ENCODE results near the gene ACTL6A. TPM values are rescaled to one million over a fixed set of nuclear protein-coding genes. Genes with fewer than 3 reads are reported as not detected.
A peak's percentile ranks its signal among the peaks of the same experiment; 100 is the strongest.

ACTL6A gene
- polyA plus RNA-seq, 1 experiment = 67.5 TPM

DNA sequence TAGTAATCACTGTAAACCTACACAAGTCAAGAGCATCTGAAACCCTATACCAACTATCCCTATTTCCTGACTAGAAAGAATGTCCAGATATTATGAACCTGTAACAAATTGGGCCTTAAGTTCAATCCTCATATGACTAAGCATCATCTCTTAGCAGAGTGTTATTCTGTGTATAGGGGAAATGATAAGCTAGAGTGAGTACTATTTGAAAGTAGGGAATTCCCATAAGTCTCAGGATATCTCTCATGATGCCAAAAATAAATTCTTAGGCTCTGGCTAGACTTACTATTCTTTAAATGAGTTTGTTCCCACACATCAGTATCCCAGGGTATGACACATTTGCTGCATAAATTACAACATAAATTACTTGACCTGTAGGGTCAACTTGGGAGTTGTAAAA is 26.4 kb downstream of the ACTL6A start:
- ChIA-PET CTCF (no interaction called here), POLR2A (interaction anchor here (1.2 kb wide), 1 partner anchor 242 kb away, joined by 3 read pairs; no protein-coding TSS in a partner anchor)
- no peak overlapping the region for H3K4me3 ChIP-seq (ENCODE audit: low read depth, low read length)
- TF ChIP-seq CTCF (IDR thresholded peaks at IDR 0.05; ENCODE audit: low read depth, low read length) = no peak
- H3K9me3 ChIP-seq (ENCODE audit: control insufficient read depth, insufficient read depth, low read length) = no peaks in the 10 kb centered on the region
- no peaks in the 10 kb centered on the region for H3K27me3 ChIP-seq (ENCODE audit: control insufficient read depth, insufficient read depth, low read length)
- H3K27ac ChIP-seq (ENCODE audit: low read depth, low read length) = no peak overlapping the region
- no peak for DNase-seq (ENCODE audit: low read depth, low spot score)

DNA sequence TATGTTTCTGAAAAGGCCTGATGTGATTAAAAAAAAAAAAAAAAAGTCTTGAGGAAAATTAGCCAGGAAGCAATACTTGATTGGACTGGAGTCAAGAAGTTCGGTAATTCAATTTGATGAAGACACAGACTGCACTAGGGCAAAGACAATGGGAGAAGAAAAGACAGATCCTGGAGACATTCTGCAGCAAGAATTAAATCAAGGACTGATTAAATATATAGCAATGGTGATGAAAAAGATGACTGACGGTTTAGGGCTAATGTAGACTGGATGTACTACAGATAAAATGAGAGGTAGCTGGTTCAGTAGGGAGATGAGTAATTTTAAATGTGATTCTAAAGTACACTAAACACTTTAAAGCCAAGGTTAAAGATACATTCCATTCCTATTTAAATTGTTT is 27.9 kb downstream of the ACTL6A start:
- Histone ChIP-seq H3K27me3 (ENCODE audit: control insufficient read depth, insufficient read depth, low read length) (no peaks in the 10 kb centered on the region), H3K9me3 (ENCODE audit: control insufficient read depth, insufficient read depth, low read length) (no peaks in the 10 kb centered on the region), H3K4me3 (ENCODE audit: low read depth, low read length) (no peak overlapping the region), H3K27ac (ENCODE audit: low read depth, low read length) (no peak overlapping the region)
- TF ChIP-seq CTCF (IDR thresholded peaks at IDR 0.05; ENCODE audit: low read depth, low read length) = no peak
- ChIA-PET CTCF (interaction anchor here (0.7 kb wide), 1 partner anchor 59 kb away, joined by 3 read pairs; no protein-coding TSS in a partner anchor), POLR2A (no interaction called here)
- no peak for DNase-seq (ENCODE audit: low read depth, low spot score)

GRCh38 chr3:179591313-179591712 is 28.6 kb downstream of the ACTL6A start:
- no peaks in the 10 kb centered on the region for H3K9me3 ChIP-seq (ENCODE audit: control insufficient read depth, insufficient read depth, low read length)
- ChIA-PET POLR2A (no interaction called here), CTCF (interaction anchor here (0.7 kb wide), 1 partner anchor 58 kb away, joined by 3 read pairs; no protein-coding TSS in a partner anchor)
- no peak overlapping the region for H3K4me3 ChIP-seq (ENCODE audit: low read depth, low read length)
- TF ChIP-seq CTCF (IDR thresholded peaks at IDR 0.05; ENCODE audit: low read depth, low read length) = no peak
- H3K27me3 ChIP-seq (ENCODE audit: control insufficient read depth, insufficient read depth, low read length) = no peaks in the 10 kb centered on the region
- H3K27ac ChIP-seq (ENCODE audit: low read depth, low read length) = peak overlapping the region; percentile 3
- no peak for DNase-seq (ENCODE audit: low read depth, low spot score)

- no peak overlapping the region for H3K4me3 ChIP-seq (ENCODE audit: low read depth, low read length)
- no peak overlapping the region for H3K27ac ChIP-seq (ENCODE audit: low read depth, low read length)
- no peak for DNase-seq (ENCODE audit: low read depth, low spot score)
- ChIA-PET POLR2A (no interaction called here), CTCF (interaction anchor here (0.7 to 0.8 kb wide), 2 partner anchors 50 to 56 kb away, joined by 3 to 4 read pairs; no protein-coding TSS in a partner anchor)
- no peak for TF ChIP-seq CTCF (IDR thresholded peaks at IDR 0.05; ENCODE audit: low read depth, low read length)
- H3K27me3 ChIP-seq (ENCODE audit: control insufficient read depth, insufficient read depth, low read length) = no peaks in the 10 kb centered on the region
- no peaks in the 10 kb centered on the region for H3K9me3 ChIP-seq (ENCODE audit: control insufficient read depth, insufficient read depth, low read length)
Measured at GRCh38 chr3:179599531-179599930, 36.8 kb downstream of the ACTL6A start.

DNA sequence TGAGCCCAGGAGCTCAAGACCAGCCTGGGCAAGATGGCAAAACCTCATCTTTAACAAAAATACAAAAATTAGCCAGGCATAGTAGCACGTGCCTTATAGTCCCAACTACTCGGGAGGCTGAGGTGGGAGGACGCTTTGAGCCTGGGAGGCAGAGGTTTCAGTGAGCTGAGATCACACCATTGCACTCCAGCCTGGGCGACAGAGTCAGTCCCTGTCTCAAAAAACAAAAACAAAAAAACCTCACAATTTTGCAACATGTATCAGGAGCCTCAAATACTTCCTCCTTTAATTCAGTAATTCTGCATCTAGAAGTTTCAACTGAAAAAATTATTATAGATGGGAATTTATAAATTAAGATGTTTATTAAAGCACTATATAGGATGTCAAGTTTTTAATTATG is 40.6 kb downstream of the ACTL6A start:
- peak overlapping the region; percentile 93 for H3K4me3 ChIP-seq (ENCODE audit: low read depth, low read length)
- ChIA-PET CTCF (interaction anchor here (0.7 kb wide), 1 partner anchor 1198 kb away, joined by 3 read pairs; no protein-coding TSS in a partner anchor), POLR2A (no interaction called here)

More for the DNA sequence above, 40.6 kb downstream of the ACTL6A start:
- DNase-seq (ENCODE audit: low read depth, low spot score) = no peak
- no peak for TF ChIP-seq CTCF (IDR thresholded peaks at IDR 0.05; ENCODE audit: low read depth, low read length)
- H3K27me3 ChIP-seq (ENCODE audit: control insufficient read depth, insufficient read depth, low read length) = no peaks in the 10 kb centered on the region
- H3K9me3 ChIP-seq (ENCODE audit: control insufficient read depth, insufficient read depth, low read length) = no peaks in the 10 kb centered on the region
- H3K27ac ChIP-seq (ENCODE audit: low read depth, low read length) = no peak overlapping the region
